ENCODE measurements around the gene GPR18. TPM values are rescaled to one million over a fixed set of nuclear protein-coding genes. Genes with fewer than 3 reads are reported as not detected.

GPR18 gene
- polyA plus RNA-seq, 1 donor (not counting 4 experiments of a cell fraction or from before 2014, with no cell fraction given), result not detected

- H3K36me3 ChIP-seq (ENCODE audit: control insufficient read depth in 2 of 2, extremely low read depth in 1 of 2, insufficient read depth in 2 of 2, low read length in 2 of 2), result peaks cover 0 to 3% of the 10 kb centered on the region in 2 experiments
- H3K79me2 ChIP-seq (ENCODE audit: control insufficient read depth, insufficient read depth, low read length), result peaks cover 4% of the 10 kb centered on the region
- no peak for DNase-seq (ENCODE audit: low read depth, low spot score)
- H4K20me1 ChIP-seq (ENCODE audit: control insufficient read depth, extremely low read depth, insufficient read depth, low read length), result no peaks in the 10 kb centered on the region
- TF ChIP-seq CTCF (optimal IDR thresholded peaks at IDR 0.05 in 1 of 3, IDR thresholded peaks at IDR 0.05 in 1 of 3, conservative IDR thresholded peaks at IDR 0.05 in 1 of 3; ENCODE audit: extremely low read depth in 1 of 3, insufficient read depth in 2 of 3, low read length in 3 of 3) (no peak), EZH2 (IDR thresholded peaks at IDR 0.05; ENCODE audit: low read length) (no peak)
- FAIRE-seq, result no peak
- H3K9me1 ChIP-seq (ENCODE audit: control insufficient read depth, extremely low read depth, insufficient read depth, low read length), result no peaks in the 10 kb centered on the region
- H3K4me3 ChIP-seq (ENCODE audit: control insufficient read depth in 2 of 3, extremely low read depth in 1 of 3, insufficient read depth in 2 of 3, low read depth in 1 of 3, low read length in 3 of 3), result no peak overlapping the region
- no peak overlapping the region for H3K27ac ChIP-seq (ENCODE audit: control insufficient read depth, insufficient read depth, low read length)
- H3K4me1 ChIP-seq (ENCODE audit: control insufficient read depth, extremely low read depth, insufficient read depth, low read length), result no peaks in the 10 kb centered on the region
- no peak overlapping the region for H2AFZ ChIP-seq (ENCODE audit: control insufficient read depth, low read length)
- no peak overlapping the region for H3K4me2 ChIP-seq (ENCODE audit: control insufficient read depth, extremely low read depth, insufficient read depth, low read depth, low read length)
- H3K27me3 ChIP-seq (ENCODE audit: control insufficient read depth, extremely low read depth, insufficient read depth, low read length), result no peaks in the 10 kb centered on the region
- dilution Hi-C loops (cut with MboI; ENCODE audit: extremely low pct_ligation_motif_present, low sequenced_read_pairs), result no loop called here
- H3K9me3 ChIP-seq (ENCODE audit: control insufficient read depth, low read depth, low read length), result no peaks in the 10 kb centered on the region
- H3K9ac ChIP-seq (ENCODE audit: control insufficient read depth, extremely low read depth, insufficient read depth, low read length), result no peak overlapping the region
Observed at GRCh38 chr13:99273128-99273527, 14.9 kb upstream of the GPR18 start.

GRCh38 chr13:99272481-99272880 lies 14.3 kb upstream of the GPR18 start:
- TF ChIP-seq CTCF (optimal IDR thresholded peaks at IDR 0.05 in 1 of 3, IDR thresholded peaks at IDR 0.05 in 1 of 3, conservative IDR thresholded peaks at IDR 0.05 in 1 of 3; ENCODE audit: extremely low read depth in 1 of 3, insufficient read depth in 2 of 3, low read length in 3 of 3) (no peak), EZH2 (IDR thresholded peaks at IDR 0.05; ENCODE audit: low read length) (no peak)
- Histone ChIP-seq H3K4me1 (ENCODE audit: control insufficient read depth, extremely low read depth, insufficient read depth, low read length) (no peaks in the 10 kb centered on the region), H3K27me3 (ENCODE audit: control insufficient read depth, extremely low read depth, insufficient read depth, low read length) (no peaks in the 10 kb centered on the region), H4K20me1 (ENCODE audit: control insufficient read depth, extremely low read depth, insufficient read depth, low read length) (no peaks in the 10 kb centered on the region), H3K36me3 (ENCODE audit: control insufficient read depth in 2 of 2, extremely low read depth in 1 of 2, insufficient read depth in 2 of 2, low read length in 2 of 2) (peaks cover 0 to under 1% of the 10 kb centered on the region in 2 experiments), H2AFZ (ENCODE audit: control insufficient read depth, low read length) (no peak overlapping the region), H3K4me3 (ENCODE audit: control insufficient read depth in 2 of 3, extremely low read depth in 1 of 3, insufficient read depth in 2 of 3, low read depth in 1 of 3, low read length in 3 of 3) (no peak overlapping the region), H3K9me3 (ENCODE audit: control insufficient read depth, low read depth, low read length) (no peaks in the 10 kb centered on the region), H3K9me1 (ENCODE audit: control insufficient read depth, extremely low read depth, insufficient read depth, low read length) (no peaks in the 10 kb centered on the region), H3K4me2 (ENCODE audit: control insufficient read depth, extremely low read depth, insufficient read depth, low read depth, low read length) (no peak overlapping the region), H3K27ac (ENCODE audit: control insufficient read depth, insufficient read depth, low read length) (no peak overlapping the region), H3K9ac (ENCODE audit: control insufficient read depth, extremely low read depth, insufficient read depth, low read length) (no peak overlapping the region), H3K79me2 (ENCODE audit: control insufficient read depth, insufficient read depth, low read length) (peaks cover 5% of the 10 kb centered on the region)
- dilution Hi-C loops (cut with MboI; ENCODE audit: extremely low pct_ligation_motif_present, low sequenced_read_pairs), result no loop called here
- DNase-seq (ENCODE audit: low read depth, low spot score), result no peak
- FAIRE-seq, result no peak

Measured in keratinocyte (primary cell).